ENCODE measurements around the gene RBCK1.

GRCh38 chr20:443223-443775 is 35.2 kb downstream of the RBCK1 start:
- TF ChIP-seq CTCF (conservative IDR thresholded peaks at IDR 0.05; ENCODE audit: low read length) (no peak), EZH2phosphoT487 (IDR thresholded peaks at IDR 0.05; ENCODE audit: borderline replicate concordance) (no peak)
